CD14-positive monocyte (primary cell): ENCODE measurements around the gene C5orf58. TPM values are rescaled to one million over a fixed set of nuclear protein-coding genes. Genes with fewer than 3 reads are reported as not detected.
A peak's percentile ranks its signal among the peaks of the same experiment; 100 is the strongest.

Experiments used
- DNase-seq, 3 donors: peaks; one replicate each; pipeline ENCODE4 v3.0.0-alpha.2; 2011 to 2022
- H2AFZ ChIP-seq: 2 replicates; pipeline ENCODE4 v1.6.0; 2012; ENCODE audit warnings: mild to moderate bottlenecking, low read depth, low read length, inconsistent platforms; ENCODE audit not compliant: insufficient read depth, poor library complexity, severe bottlenecking
- H3K27ac ChIP-seq, 2 donors: 1 replicate in 1 of 2; 2 replicates in 1 of 2; pipeline ENCODE4 v1.5.1; 2012 to 2013; ENCODE audit warnings: low read length in 2 of 2, control low read depth in 1 of 2, inconsistent platforms in 1 of 2, low read depth in 1 of 2, mild to moderate bottlenecking in 1 of 2
- H3K27me3 ChIP-seq, 2 donors: one replicate each; pipeline versions ENCODE4 v1.6.0 to v1.6.1; 2011 to 2013; ENCODE audit warnings: low read length in 2 of 2; ENCODE audit not compliant: control insufficient read depth in 2 of 2, insufficient read depth in 2 of 2
- H3K36me3 ChIP-seq, 2 donors: replicated peaks in 1 of 2; 1 replicate in 1 of 2; 2 replicates in 1 of 2; pipeline versions ENCODE4 v1.5.1 to v1.6.1; 2012 to 2013; ENCODE audit warnings: low read length in 2 of 2, control low read depth in 1 of 2, inconsistent platforms in 1 of 2, mild to moderate bottlenecking in 1 of 2; ENCODE audit not compliant: insufficient read depth in 2 of 2, control insufficient read depth in 1 of 2
- H3K4me1 ChIP-seq, 2 donors: 1 replicate in 1 of 2; 2 replicates in 1 of 2; pipeline versions ENCODE4 v1.5.1 to v1.6.1; 2012 to 2013; ENCODE audit warnings: low read length in 2 of 2, control low read depth in 1 of 2, inconsistent platforms in 1 of 2, mild to moderate bottlenecking in 1 of 2, moderate library complexity in 1 of 2; ENCODE audit not compliant: insufficient read depth in 2 of 2, control insufficient read depth in 1 of 2
- H3K4me2 ChIP-seq: replicated peaks from 2 replicates; pipeline ENCODE3; 2012; ENCODE audit warnings: low read length, moderate library complexity, mild to moderate bottlenecking; ENCODE audit not compliant: poor library complexity, severe bottlenecking; ENCODE audit errors: extremely low read depth
- H3K4me3 ChIP-seq, 3 experiments: fragments of 200-600 bp in 1 of 3; sonication (generic) in 1 of 3; replicated peaks in 1 of 3; 1 replicate in 2 of 3; 2 replicates in 1 of 3; pipeline ENCODE4 v1.5.1; 2011 to 2013; ENCODE audit warnings: low read length in 3 of 3, mild to moderate bottlenecking in 3 of 3, control low read depth in 2 of 3, low read depth in 2 of 3, inconsistent platforms in 1 of 3, moderate library complexity in 1 of 3
- H3K79me2 ChIP-seq: 2 replicates; pipeline ENCODE4 v1.6.0; 2012; ENCODE audit warnings: mild to moderate bottlenecking, control low read depth, inconsistent platforms, low read length, moderate library complexity; ENCODE audit not compliant: insufficient read depth
- H3K9ac ChIP-seq: 2 replicates; pipeline ENCODE4 v1.6.0; 2017; ENCODE audit warnings: low read length, mild to moderate bottlenecking; ENCODE audit not compliant: insufficient read depth, poor library complexity, severe bottlenecking
- H3K9me3 ChIP-seq, 2 donors: replicated peaks in 1 of 2; 1 replicate in 1 of 2; 2 replicates in 1 of 2; pipeline versions ENCODE4 v1.5.1 to v1.6.1; 2012 to 2013; ENCODE audit warnings: low read length in 2 of 2, control low read depth in 1 of 2; ENCODE audit not compliant: control insufficient read depth in 1 of 2, insufficient read depth in 1 of 2
- H4K20me1 ChIP-seq: 2 replicates; pipeline ENCODE4 v1.6.0; 2012; ENCODE audit warnings: mild to moderate bottlenecking, low read length, control low read depth, moderate library complexity; ENCODE audit not compliant: insufficient read depth
- H3K27ac Mint-ChIP-seq, 7 donors: one replicate each; pipeline ENCODE4 v1.8.0; 2020; ENCODE audit warnings: mild to moderate bottlenecking in 7 of 7, mixed read lengths in 7 of 7, moderate library complexity in 6 of 7, inconsistent platforms in 2 of 7
- H3K27me3 Mint-ChIP-seq, 3 donors: one replicate each; pipeline ENCODE4 v1.8.0; 2021 to 2022; ENCODE audit warnings: low read depth in 3 of 3, mild to moderate bottlenecking in 3 of 3, mixed read lengths in 3 of 3, moderate library complexity in 3 of 3, inconsistent platforms in 1 of 3
- H3K36me3 Mint-ChIP-seq, 2 donors: one replicate each; pipeline ENCODE4 v1.8.0; 2020; ENCODE audit warnings: mixed read lengths in 2 of 2, inconsistent platforms in 1 of 2, mild to moderate bottlenecking in 1 of 2
- H3K4me1 Mint-ChIP-seq: one replicate; pipeline ENCODE4 v1.8.0; 2020; ENCODE audit warnings: mild to moderate bottlenecking, mixed read lengths
- H3K4me3 Mint-ChIP-seq, 2 donors: one replicate each; pipeline ENCODE4 v1.8.0; 2020; ENCODE audit warnings: mild to moderate bottlenecking in 2 of 2, mixed read lengths in 2 of 2, moderate library complexity in 1 of 2
- H3K9me3 Mint-ChIP-seq, 7 donors: one replicate each; pipeline ENCODE4 v1.8.0; 2020 to 2022; ENCODE audit warnings: mixed read lengths in 7 of 7, mild to moderate bottlenecking in 6 of 7, moderate library complexity in 6 of 7, inconsistent platforms in 2 of 7
- CTCF ChIP-seq: fragments of 200-600 bp; IDR thresholded peaks from one replicate; pipeline ENCODE4 v1.8.0; 2022; ENCODE audit warnings: antibody characterized with exemption, mild to moderate bottlenecking
- WGBS: methylation state at CpG from one replicate; pipeline ENCODE4 v1.1.5; 2013; ENCODE audit warnings: missing lambda C conversion rate; ENCODE audit not compliant: insufficient coverage; 5-methylcytosine and 5-hydroxymethylcytosine counted together
- intact Hi-C, 2 donors: fragments of 100-400 bp; cut with micrococcal nuclease; formaldehyde crosslinking; loops; one replicate each; pipeline versions ENCODE4 v1.15.0 to v1.15.1; 2023
- polyA plus RNA-seq, 3 donors: library from polyadenylated mRNA; depleted of rRNA in 1 of 3; unstranded in 2 of 3; stranded (reverse) in 1 of 3; fragments of 300-500 nt in 2 of 3; fragments of >200 nt in 1 of 3; fragmentation: Illumina TruSeq in 2 of 3; gene quantifications; 1 replicate in 2 of 3; 2 replicates in 1 of 3; pipeline ENCODE4 v1.2.3, GENCODE V29; 2012 to 2021

Gene C5orf58
- polyA plus RNA-seq, 3 donors = 0.46 TPM; not detected in 2

- Mint-ChIP-seq H3K9me3 (peaks cover 0 to 4% (median 0%) of the 10 kb centered on the region in 7 donors), H3K36me3 (peaks cover 72 to 83% of the 10 kb centered on the region in 2 donors), H3K27me3 (peaks cover 0 to 4% (median 2%) of the 10 kb centered on the region in 3 donors), H3K4me1 (peaks cover 83% of the 10 kb centered on the region), H3K27ac (peak overlapping the region; percentile 89 to 100 (median 93)), H3K4me3 (peak overlapping the region; percentile 99 to 100)
- Histone ChIP-seq H3K27ac (peak overlapping the region; percentile 66 to 95), H3K9ac (peak overlapping the region; percentile 13), H3K4me3 (peak overlapping the region in 2 of 3 experiments; percentile 93 to 97), H3K36me3 (peaks cover 55 to 68% of the 10 kb centered on the region in 2 donors), H3K9me3 (no peaks in the 10 kb centered on the region), H3K4me1 (peaks cover 82 to 85% of the 10 kb centered on the region in 2 donors), H3K4me2 (peak overlapping the region; percentile 87), H3K79me2 (peaks cover 99% of the 10 kb centered on the region), H4K20me1 (peaks cover 95% of the 10 kb centered on the region), H3K27me3 (no peaks in the 10 kb centered on the region), H2AFZ (no peak overlapping the region)
- intact Hi-C loops = loop anchor here (5.0 kb wide), 2 partner anchors 39 to 49 kb away; no protein-coding TSS in a partner anchor
- 0% methylated on average over 1 of the region's 6 CpGs for WGBS
- no peak for TF ChIP-seq CTCF
- peak; percentile 89 to 93 (median 93) for DNase-seq
Measured at GRCh38 chr5:170293273-170293672, 60.5 kb downstream of the C5orf58 start.

GRCh38 chr5:170294057-170294456 lies 61.3 kb downstream of the C5orf58 start:
- H3K27ac Mint-ChIP-seq = peak overlapping the region; percentile 78 to 100 (median 90)
- peaks cover 64 to 76% of the 10 kb centered on the region in 2 donors for H3K36me3 Mint-ChIP-seq
- intact Hi-C loops = loop anchor here (5.0 kb wide), 2 partner anchors 38 to 48 kb away; no protein-coding TSS in a partner anchor

More at GRCh38 chr5:170294057-170294456, 61.3 kb downstream of the C5orf58 start:
- Histone ChIP-seq H3K27me3 (no peaks in the 10 kb centered on the region), H3K4me3 (peak overlapping the region; percentile 93 to 97 (median 95)), H2AFZ (no peak overlapping the region), H3K4me1 (peaks cover 82 to 85% of the 10 kb centered on the region in 2 donors), H3K4me2 (peak overlapping the region; percentile 87), H3K9ac (peak overlapping the region; percentile 13), H4K20me1 (peaks cover 87% of the 10 kb centered on the region), H3K79me2 (peaks cover 99% of the 10 kb centered on the region), H3K36me3 (peaks cover 47 to 60% of the 10 kb centered on the region in 2 donors), H3K27ac (peak overlapping the region in 1 of 2 donors; percentile 95), H3K9me3 (no peaks in the 10 kb centered on the region)
- no CpG with 5 or more reads among the region's 3 CpGs for WGBS
- peaks cover 0 to 4% (median 0%) of the 10 kb centered on the region in 7 donors for H3K9me3 Mint-ChIP-seq
- no peak for DNase-seq
- no peak for TF ChIP-seq CTCF
- peak overlapping the region; percentile 99 to 100 for H3K4me3 Mint-ChIP-seq
- H3K4me1 Mint-ChIP-seq = peaks cover 81% of the 10 kb centered on the region
- peaks cover 0 to 4% (median 2%) of the 10 kb centered on the region in 3 donors for H3K27me3 Mint-ChIP-seq
